Loucy (cell line): ENCODE results near the gene KCNMB2.

Experiments
- CTCF ChIP-seq: fragments of 200-600 bp; sonication (generic); conservative IDR thresholded peaks from 2 replicates; pipeline ENCODE4 v1.5.1; 2014; ENCODE audit warnings: mild to moderate bottlenecking, antibody characterized with exemption, low read length
- EZH2phosphoT487 ChIP-seq: fragments of 200-600 bp; IDR thresholded peaks from 2 replicates; pipeline ENCODE4 v1.6.1; 2018; ENCODE audit warnings: antibody characterized with exemption, mild to moderate bottlenecking, moderate library complexity, borderline replicate concordance

GRCh38 chr3:178750639-178751300 lies 214.5 kb downstream of the KCNMB2 start:
- TF ChIP-seq CTCF, result no peak
- TF ChIP-seq EZH2phosphoT487, result no peak
